Ramos (cell line): ENCODE data around the gene KCNC1.

Experiments
- in situ Hi-C: fragments of 300-500 bp; cut with MboI; formaldehyde crosslinking; loops from one replicate; pipeline ENCODE4 v1.14.3; 2022; ENCODE audit warnings: low sequenced_read_pairs; ENCODE audit not compliant: unreplicated experiment

KCNC1 gene

GRCh38 chr11:17735818-17736578 is 1.4 kb downstream of the KCNC1 start:
- in situ Hi-C loops, result no loop called here

GRCh38 chr11:17736579-17736893 is 2.0 kb downstream of the KCNC1 start:
- in situ Hi-C loops, result no loop called here

- in situ Hi-C loops, result no loop called here
Measured at GRCh38 chr11:17736930-17737817, 2.6 kb downstream of the KCNC1 start.

DNA sequence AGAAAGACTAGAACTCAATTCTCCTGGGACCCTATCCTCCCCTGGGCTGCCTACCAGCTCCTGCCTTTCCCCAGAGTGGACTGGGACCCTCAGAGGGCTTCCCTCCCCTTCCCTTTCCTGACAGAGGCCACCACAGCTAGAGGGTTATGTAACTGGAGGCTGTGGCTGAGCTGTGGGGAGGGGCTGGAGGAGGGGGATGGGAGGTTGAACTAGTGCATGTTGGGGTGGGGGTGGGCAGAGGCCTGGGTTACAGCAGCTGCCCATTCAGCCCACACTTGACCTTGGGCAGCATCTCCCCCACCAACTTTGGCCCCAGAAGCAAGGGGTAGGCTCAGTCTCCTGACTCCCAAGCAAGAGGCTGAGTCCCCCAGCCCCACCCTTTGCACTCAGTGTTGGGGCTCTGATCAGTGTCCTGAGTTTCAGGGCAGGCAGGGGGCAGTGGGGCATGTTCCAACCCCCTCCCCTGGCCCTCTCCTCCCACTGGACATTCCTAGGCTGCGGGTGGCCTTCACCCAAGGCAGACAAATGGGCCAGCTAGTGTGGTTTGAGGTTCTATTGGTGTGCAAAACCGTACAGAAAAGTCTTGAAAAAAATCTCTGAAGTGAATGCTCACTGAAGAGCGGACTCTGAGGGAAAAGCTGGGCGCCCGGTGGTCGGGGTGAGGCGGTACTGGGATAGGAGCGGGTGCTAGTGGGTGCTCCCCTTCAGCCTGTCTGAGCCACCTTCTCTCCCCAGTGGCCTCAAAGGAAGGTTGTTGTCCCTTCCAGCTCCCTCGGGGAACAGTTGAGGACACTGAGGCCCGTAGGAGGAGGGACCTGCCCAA is 3.8 kb downstream of the KCNC1 start:
- in situ Hi-C loops, result no loop called here

DNA sequence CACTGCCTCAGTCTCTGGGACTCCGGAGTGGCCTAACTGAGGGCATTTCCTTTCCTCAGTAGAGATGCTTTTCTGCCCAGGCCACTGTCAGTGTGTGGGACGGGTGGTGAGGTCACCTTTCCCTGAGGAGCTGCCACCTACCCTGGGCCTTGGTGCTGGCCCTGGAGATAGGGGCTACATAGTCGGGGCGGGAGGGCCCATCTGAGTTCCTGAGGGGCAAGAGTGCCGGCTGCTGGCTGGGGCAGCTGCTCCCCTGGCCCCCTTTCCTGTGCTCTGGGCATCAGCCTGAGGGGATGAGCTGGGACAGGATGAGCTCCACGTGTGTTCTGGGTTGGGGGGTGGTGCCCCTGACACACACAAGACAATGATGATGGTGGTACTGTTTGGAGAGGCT is 5.4 kb downstream of the KCNC1 start:
- in situ Hi-C loops, result no loop called here

DNA sequence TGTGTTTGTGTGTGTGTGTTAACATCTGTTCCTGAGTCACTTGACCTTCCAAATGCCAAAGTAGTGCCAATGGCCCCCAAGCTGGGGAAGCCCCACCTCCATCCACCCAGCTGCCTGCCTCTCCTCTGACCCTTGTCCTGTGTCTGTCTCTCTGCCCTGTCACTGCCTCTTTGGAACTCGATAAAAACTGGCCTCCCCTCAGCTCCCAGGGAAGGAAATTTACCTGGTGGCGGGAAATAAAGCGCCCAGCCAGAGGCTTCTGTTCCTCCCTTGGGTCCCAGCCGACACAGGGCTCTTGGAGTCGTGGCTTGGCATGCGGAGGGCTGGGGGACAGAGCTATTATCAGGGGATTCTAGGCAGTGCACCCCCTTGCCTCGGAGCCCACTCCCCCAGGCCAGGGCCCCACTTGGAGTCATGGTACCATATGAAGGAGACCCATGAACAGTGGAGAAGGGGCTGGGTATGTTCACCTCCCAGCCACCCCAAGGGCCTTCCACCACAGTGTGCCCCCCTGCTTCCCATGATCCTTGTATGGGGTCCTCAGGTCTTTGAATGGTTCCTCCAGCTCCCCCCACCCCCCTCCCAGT is 6.2 kb downstream of the KCNC1 start:
- in situ Hi-C loops, result no loop called here

DNA sequence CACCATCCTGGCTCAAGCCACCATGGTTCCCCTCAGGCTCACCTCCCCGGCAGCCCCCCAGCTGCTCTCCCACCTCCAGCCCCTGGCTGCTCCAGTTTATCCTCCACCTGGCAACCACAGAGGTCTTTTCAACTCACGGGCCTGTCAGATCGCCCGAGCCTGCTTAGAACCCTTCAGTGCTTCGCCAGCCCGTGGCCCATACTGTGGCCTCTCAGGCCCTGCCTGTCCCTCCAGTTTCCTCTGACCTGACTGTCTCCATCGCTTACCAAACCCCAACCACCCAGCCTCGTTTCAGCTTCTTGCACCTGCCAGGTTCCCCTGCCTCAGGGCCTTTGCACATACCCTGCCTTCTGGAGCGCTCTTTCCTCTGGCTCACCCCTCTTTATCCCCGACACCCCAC is 6.9 kb downstream of the KCNC1 start:
- in situ Hi-C loops, result no loop called here

DNA sequence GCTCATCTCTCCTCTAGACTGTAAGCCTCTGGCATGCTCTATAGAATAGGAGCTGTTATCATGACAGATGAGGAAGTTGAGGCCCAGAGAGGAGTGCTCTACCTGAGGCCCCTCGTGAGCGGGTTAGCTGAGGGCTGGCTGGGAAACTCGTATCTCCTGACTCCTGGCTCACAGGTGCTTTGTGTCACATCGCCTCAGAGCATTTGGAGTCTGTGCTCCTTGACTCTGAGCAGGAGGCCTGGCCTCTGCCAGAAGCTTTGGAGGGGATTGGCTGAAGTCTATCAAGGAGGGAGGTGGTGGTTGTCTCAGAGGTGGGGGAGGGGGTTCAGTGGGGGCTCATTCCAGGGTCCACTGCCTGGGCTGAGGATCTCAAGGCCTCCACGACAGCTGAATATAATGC is 7.4 kb downstream of the KCNC1 start:
- in situ Hi-C loops, result no loop called here

- in situ Hi-C loops, result no loop called here
Measured at GRCh38 chr11:17743026-17743807, 8.6 kb downstream of the KCNC1 start.

DNA sequence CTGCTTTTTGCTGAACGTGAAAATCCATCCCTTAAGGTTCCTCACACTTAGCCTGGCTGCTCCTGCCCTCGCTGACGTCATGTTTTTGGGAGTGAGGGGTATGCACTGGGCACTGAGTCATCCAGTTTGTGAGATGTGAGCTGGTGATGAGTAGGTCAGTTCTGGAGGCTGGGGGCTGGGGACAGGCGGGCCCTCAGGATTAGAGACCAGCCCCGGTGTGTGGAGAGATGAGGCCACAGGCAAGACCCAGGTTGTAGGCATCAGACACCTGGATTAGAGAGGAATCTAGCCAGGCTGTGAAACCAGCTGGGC is 9.2 kb downstream of the KCNC1 start:
- in situ Hi-C loops, result no loop called here

DNA sequence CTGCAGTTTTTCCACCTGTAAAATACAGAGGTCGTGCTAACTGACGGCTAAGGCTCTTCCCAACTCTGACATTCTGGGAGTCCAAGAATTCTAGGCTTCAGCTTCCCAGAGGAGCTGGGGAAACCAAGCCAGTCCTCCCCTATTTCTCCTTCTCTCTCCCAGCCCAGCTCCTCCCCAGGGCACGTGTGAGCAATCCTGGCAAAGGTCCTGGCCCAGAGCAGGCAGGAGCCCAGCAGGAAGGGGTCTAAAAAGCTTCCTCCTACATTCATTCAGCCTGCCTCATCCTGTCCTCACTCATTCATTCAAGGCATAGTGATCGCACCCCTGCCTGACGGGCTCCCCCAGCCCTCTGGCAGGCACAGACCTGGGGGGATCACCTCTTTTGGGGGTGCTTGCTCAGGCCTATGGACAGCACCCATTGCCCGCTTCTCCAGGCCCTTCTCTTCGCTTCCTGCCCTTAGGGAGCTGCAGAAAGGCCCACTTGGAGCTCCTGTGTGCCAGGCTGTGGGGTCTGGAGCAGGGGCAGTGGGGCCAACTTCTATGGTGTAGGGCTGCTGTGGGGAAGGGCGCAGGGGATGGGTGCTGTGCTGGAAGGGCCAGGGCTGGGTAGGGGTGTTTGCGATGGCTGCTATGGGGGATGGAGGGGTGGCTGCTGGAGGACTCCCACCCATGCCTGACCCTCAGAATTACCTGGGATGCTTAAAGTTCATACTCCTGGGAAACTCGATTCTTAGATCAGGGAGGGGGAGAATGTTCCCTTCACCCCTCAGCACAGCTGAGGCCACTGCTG is 9.8 kb downstream of the KCNC1 start:
- in situ Hi-C loops, result no loop called here

- in situ Hi-C loops, result no loop called here
Measured at GRCh38 chr11:17745023-17745772, 10.6 kb downstream of the KCNC1 start.

DNA sequence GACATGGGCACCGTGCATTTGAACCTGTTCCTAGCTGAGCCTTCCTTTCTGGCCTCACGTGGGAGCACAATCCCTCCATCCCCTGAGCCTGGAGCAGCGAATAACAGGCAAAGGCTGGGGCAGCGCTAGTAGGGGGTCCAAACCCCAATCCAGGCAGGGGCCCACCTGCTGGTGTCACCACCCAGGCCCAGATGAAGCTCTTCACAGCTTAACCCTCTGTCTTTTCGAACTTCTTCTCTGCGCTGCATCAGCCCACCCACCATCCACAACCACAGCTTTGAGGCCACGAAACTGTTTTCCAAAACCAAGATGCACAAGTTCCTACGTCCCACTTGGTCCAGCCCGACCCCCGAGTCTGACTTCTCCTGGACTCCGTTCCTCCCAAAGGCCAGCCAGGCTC is 11.5 kb downstream of the KCNC1 start:
- in situ Hi-C loops, result no loop called here

DNA sequence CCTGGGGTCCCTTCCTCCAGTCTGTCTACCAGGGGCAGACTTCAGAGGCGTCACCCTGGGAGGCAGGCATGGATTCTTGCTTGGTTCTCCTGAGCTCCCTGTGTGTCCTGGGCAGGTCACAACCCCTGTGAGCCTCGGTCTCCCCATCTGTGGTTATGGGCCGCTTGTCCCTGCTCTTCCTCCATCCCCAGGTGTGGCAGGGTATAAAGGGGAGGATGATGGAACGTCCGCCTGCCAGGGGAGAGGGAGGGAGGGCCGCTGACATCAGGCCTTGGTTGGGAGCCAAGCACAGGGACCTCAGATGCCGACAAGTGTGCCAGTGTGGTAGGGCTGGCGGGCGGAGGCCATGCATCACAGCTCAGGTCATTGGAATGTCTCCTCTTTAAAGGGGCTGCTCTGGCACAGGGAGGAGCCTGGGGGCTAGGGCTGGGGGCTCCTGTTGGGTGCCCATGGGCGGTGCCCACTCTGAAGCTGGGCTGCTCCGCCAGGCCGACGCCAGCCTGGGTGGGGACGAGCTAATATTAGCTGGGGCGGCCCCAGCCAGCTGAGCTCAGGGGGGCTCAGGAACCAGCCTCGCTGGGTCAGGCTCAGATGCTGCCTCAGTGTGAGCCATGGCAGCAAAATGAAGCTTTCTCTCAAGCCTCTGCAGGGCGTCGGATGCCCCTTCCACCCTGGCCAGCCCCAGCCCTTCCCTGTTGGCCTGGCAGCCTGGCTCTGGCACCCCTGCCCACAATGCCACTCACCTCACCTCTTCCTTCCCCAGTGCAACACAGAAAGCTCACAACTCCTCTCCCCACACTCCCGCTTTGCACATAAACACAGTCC is 12.8 kb downstream of the KCNC1 start:
- in situ Hi-C loops, result no loop called here

GRCh38 chr11:17748044-17748443 is 13.5 kb downstream of the KCNC1 start:
- in situ Hi-C loops, result no loop called here

- in situ Hi-C loops, result no loop called here
Measured at GRCh38 chr11:17748761-17749721, 14.5 kb downstream of the KCNC1 start.
